H1 (cell line): ENCODE results near the gene RNF126. TPM values are rescaled to one million over a fixed set of nuclear protein-coding genes. Genes with fewer than 3 reads are reported as not detected.

Source experiments
- CTCF ChIA-PET: fragments of 300-600 bp; sonication (Branson Sonifier 250); formaldehyde crosslinking; loops from one replicate; lab custom pipeline; 2021; ENCODE audit not compliant: partially characterized antibody; lab: Charles Lee
- POLR2A ChIA-PET: fragments of 300-600 bp; sonication (Branson Sonifier 250); formaldehyde crosslinking; loops from one replicate; lab custom pipeline; 2021; ENCODE audit warnings: inconsistent platforms; ENCODE audit not compliant: partially characterized antibody; lab: Charles Lee
- DNase-seq, 2 experiments: peaks; one replicate each; pipeline versions ENCODE4 v3.0.0 to v3.0.0-alpha.2; 2010 to 2022; ENCODE audit warnings: low spot score in 2 of 2, low read depth in 1 of 2, mixed read lengths in 1 of 2
- FAIRE-seq: peaks from 2 replicates; lab custom pipeline; 2011; peaks lifted over from hg19 to GRCh38; lab: Jason Lieb, UNC
- H2AFZ ChIP-seq: 2 replicates; pipeline ENCODE4 v1.8.1; 2012; ENCODE audit warnings: low read length, inconsistent platforms
- H2AK5ac ChIP-seq: 2 replicates; pipeline ENCODE4 v1.6.1; 2013; ENCODE audit warnings: low read depth, low read length
- H2BK120ac ChIP-seq: replicated peaks from 2 replicates; pipeline ENCODE3; 2013; ENCODE audit warnings: low read depth, low read length, inconsistent platforms
- H2BK12ac ChIP-seq: 2 replicates; pipeline ENCODE4 v1.6.1; 2013; ENCODE audit warnings: low read depth, low read length
- H2BK15ac ChIP-seq: 2 replicates; pipeline ENCODE4 v1.6.1; 2013; ENCODE audit warnings: low read length
- H2BK20ac ChIP-seq: 2 replicates; pipeline ENCODE4 v1.6.1; 2013; ENCODE audit warnings: low read length
- H2BK5ac ChIP-seq: 2 replicates; pipeline ENCODE4 v1.6.1; 2013; ENCODE audit warnings: low read depth, low read length
- H3K14ac ChIP-seq: 2 replicates; pipeline ENCODE4 v1.6.1; 2013; ENCODE audit warnings: inconsistent platforms; ENCODE audit not compliant: insufficient read length
- H3K18ac ChIP-seq: 2 replicates; pipeline ENCODE4 v1.6.1; 2013; ENCODE audit warnings: low read length; ENCODE audit errors: extremely low read depth
- H3K23ac ChIP-seq: 2 replicates; pipeline ENCODE4 v1.6.1; 2013; ENCODE audit warnings: inconsistent platforms; ENCODE audit not compliant: insufficient read length
- H3K23me2 ChIP-seq: 2 replicates; pipeline ENCODE4 v1.6.1; 2013; ENCODE audit warnings: low read depth, low read length
- H3K27ac ChIP-seq: 2 replicates; pipeline ENCODE4 v1.6.1; 2011; ENCODE audit warnings: low read depth, low read length, inconsistent platforms
- H3K27me3 ChIP-seq, 4 experiments: replicated peaks in 1 of 4; 1 replicate in 1 of 4; 2 replicates in 3 of 4; pipeline versions ENCODE4 v1.6.1 to v1.8.1; 2011 to 2013; ENCODE audit warnings: low read length in 3 of 4, mild to moderate bottlenecking in 3 of 4, inconsistent platforms in 2 of 4, mixed read lengths in 2 of 4, moderate library complexity in 1 of 4; ENCODE audit not compliant: control insufficient read depth in 3 of 4, insufficient read depth in 3 of 4; ENCODE audit errors: extremely low read depth in 1 of 4
- H3K36me3 ChIP-seq, 4 experiments: 2 replicates each; pipeline versions ENCODE4 v1.6.1 to v1.8.1; 2011 to 2013; ENCODE audit warnings: mild to moderate bottlenecking in 4 of 4, low read length in 3 of 4, moderate library complexity in 2 of 4, control low read depth in 1 of 4, inconsistent platforms in 1 of 4; ENCODE audit not compliant: insufficient read depth in 4 of 4, control insufficient read depth in 2 of 4
- H3K4ac ChIP-seq: replicated peaks from 2 replicates; pipeline ENCODE3; 2013; ENCODE audit warnings: low read length, low read depth, mixed read lengths, inconsistent platforms; ENCODE audit not compliant: insufficient read length
- H3K4me1 ChIP-seq, 4 experiments: replicated peaks in 1 of 4; 1 replicate in 1 of 4; 2 replicates in 3 of 4; pipeline versions ENCODE4 v1.6.1 to v1.8.1; 2011 to 2013; ENCODE audit warnings: low read length in 3 of 4, inconsistent platforms in 2 of 4, mixed read lengths in 1 of 4; ENCODE audit not compliant: insufficient read depth in 4 of 4, control insufficient read depth in 3 of 4
- H3K4me2 ChIP-seq, 2 experiments: 2 replicates each; pipeline versions ENCODE4 v1.6.1 to v1.8.1; 2011 to 2013; ENCODE audit warnings: low read depth in 2 of 2, low read length in 2 of 2, control low read depth in 1 of 2, inconsistent platforms in 1 of 2, mild to moderate bottlenecking in 1 of 2; ENCODE audit not compliant: insufficient read depth in 1 of 2
- H3K4me3 ChIP-seq, 4 experiments: fragments of 200-600, 300-600 bp in 1 of 4; sonication (generic), shearing (Covaris generic), sonication (Bioruptor Twin) in 1 of 4; 2 replicates each; pipeline versions ENCODE4 v1.5.1 to v1.8.1; 2011 to 2016; ENCODE audit warnings: low read length in 4 of 4, low read depth in 3 of 4, control low read depth in 2 of 4, inconsistent platforms in 2 of 4, mild to moderate bottlenecking in 2 of 4, mixed read lengths in 1 of 4, moderate library complexity in 1 of 4; ENCODE audit not compliant: insufficient read depth in 2 of 4; ENCODE audit errors: extremely low read depth in 1 of 4
- H3K56ac ChIP-seq: replicated peaks from 2 replicates; pipeline ENCODE3; 2013; ENCODE audit warnings: low read depth, mild to moderate bottlenecking, mixed read lengths, low read length, inconsistent platforms; ENCODE audit not compliant: insufficient read length
- H3K79me1 ChIP-seq: 2 replicates; pipeline ENCODE4 v1.6.1; 2013; ENCODE audit warnings: low read depth, low read length, control low read depth
- H3K79me2 ChIP-seq, 2 experiments: 2 replicates each; pipeline versions ENCODE4 v1.6.1 to v1.8.1; 2012 to 2013; ENCODE audit warnings: low read length in 2 of 2, mild to moderate bottlenecking in 2 of 2, inconsistent platforms in 1 of 2; ENCODE audit not compliant: insufficient read depth in 2 of 2, control insufficient read depth in 1 of 2
- H3K9ac ChIP-seq, 4 experiments: replicated peaks in 1 of 4; 1 replicate in 1 of 4; 2 replicates in 3 of 4; pipeline versions ENCODE4 v1.6.1 to v1.8.1; 2011 to 2013; ENCODE audit warnings: low read depth in 3 of 4, low read length in 3 of 4, control low read depth in 2 of 4, mild to moderate bottlenecking in 2 of 4, moderate library complexity in 2 of 4, inconsistent platforms in 1 of 4; ENCODE audit errors: extremely low read depth in 1 of 4
- H3K9me3 ChIP-seq, 2 experiments: 2 replicates each; pipeline versions ENCODE4 v1.6.1 to v1.8.1; 2012 to 2013; ENCODE audit warnings: mild to moderate bottlenecking in 2 of 2, moderate library complexity in 2 of 2, control low read depth in 1 of 2, inconsistent platforms in 1 of 2, low read depth in 1 of 2, low read length in 1 of 2, mixed read lengths in 1 of 2; ENCODE audit not compliant: insufficient read depth in 2 of 2
- H4K20me1 ChIP-seq, 2 experiments: replicated peaks in 1 of 2; 2 replicates each; pipeline versions ENCODE3 to v1.8.1; 2011 to 2013; ENCODE audit warnings: inconsistent platforms in 2 of 2, low read length in 2 of 2, mild to moderate bottlenecking in 1 of 2; ENCODE audit not compliant: insufficient read depth in 2 of 2, control insufficient read depth in 1 of 2
- H4K5ac ChIP-seq: 2 replicates; pipeline ENCODE4 v1.6.1; 2013; ENCODE audit warnings: low read length, low read depth, mixed read lengths, inconsistent platforms; ENCODE audit not compliant: insufficient read length
- H4K8ac ChIP-seq: 2 replicates; pipeline ENCODE4 v1.8.0; 2013; ENCODE audit warnings: mild to moderate bottlenecking, moderate library complexity, low read length, inconsistent platforms; ENCODE audit not compliant: insufficient read depth; ENCODE audit errors: extremely low read depth
- H4K91ac ChIP-seq: replicated peaks from 2 replicates; pipeline ENCODE3; 2013; ENCODE audit warnings: low read length, mixed read lengths, inconsistent platforms; ENCODE audit not compliant: insufficient read length
- ATF3 ChIP-seq: IDR thresholded peaks from 2 replicates; pipeline ENCODE4 v1.6.1; 2011; ENCODE audit warnings: low read depth, mild to moderate bottlenecking, low read length; ENCODE audit not compliant: insufficient read depth
- BACH1 ChIP-seq: IDR thresholded peaks from 2 replicates; pipeline ENCODE4 v1.6.1; 2012; ENCODE audit warnings: low read length, improper control_type of control experiment
- BCL11A ChIP-seq, 2 experiments: IDR thresholded peaks; one replicate each; pipeline ENCODE4 v1.6.1; 2011; ENCODE audit warnings: low read depth in 2 of 2, low read length in 2 of 2, mild to moderate bottlenecking in 2 of 2
- CBX8 ChIP-seq: fragments of 300-800, 300-1000 bp; sonication (generic); IDR thresholded peaks from 2 replicates; pipeline ENCODE4 v1.7.1; 2016; ENCODE audit warnings: low read depth, low read length, borderline replicate concordance
- CTBP2 ChIP-seq: IDR thresholded peaks from 2 replicates; pipeline ENCODE4 v1.7.0; 2011; ENCODE audit warnings: borderline replicate concordance, mild to moderate bottlenecking, moderate library complexity, mixed read lengths, low read length; ENCODE audit not compliant: insufficient read depth, insufficient read length
- JUND ChIP-seq: IDR thresholded peaks from 2 replicates; pipeline ENCODE4 v1.6.1; 2011; ENCODE audit warnings: mild to moderate bottlenecking, improper control_type of control experiment, low read length
- NANOG ChIP-seq: IDR thresholded peaks from 2 replicates; pipeline ENCODE4 v1.6.1; 2011; ENCODE audit warnings: low read length, low read depth, mild to moderate bottlenecking, inconsistent platforms; ENCODE audit not compliant: insufficient read depth, poor library complexity, severe bottlenecking
- SIN3A ChIP-seq, 2 experiments: IDR thresholded peaks in 1 of 2; conservative IDR thresholded peaks in 1 of 2; 2 replicates each; pipeline ENCODE4 v1.6.1; 2011 to 2012; ENCODE audit warnings: low read length in 2 of 2, improper control_type of control experiment in 1 of 2, low read depth in 1 of 2, mild to moderate bottlenecking in 1 of 2
- SIX5 ChIP-seq: IDR thresholded peaks from 2 replicates; pipeline ENCODE4 v1.6.1; 2011; ENCODE audit warnings: mild to moderate bottlenecking, low read depth, low read length
- TAF1 ChIP-seq: IDR thresholded peaks from 2 replicates; pipeline ENCODE4 v1.6.1; 2011; ENCODE audit warnings: mild to moderate bottlenecking, low read depth, low read length
- WGBS, 2 experiments: shearing (Covaris generic) in 1 of 2; methylation state at CpG; one replicate each; pipeline versions ENCODE4 v1.1.6 to v1.1.7; 2013 to 2015; ENCODE audit warnings: low lambda C conversion rate in 2 of 2, mixed read lengths in 2 of 2, inconsistent platforms in 1 of 2, low coverage in 1 of 2, missing lambda C conversion rate in 1 of 2; ENCODE audit not compliant: insufficient replicate concordance in 2 of 2, insufficient coverage in 1 of 2, insufficient read length in 1 of 2; ENCODE audit errors: extremely low coverage in 1 of 2, missing lambda C conversion rate in 1 of 2; 5-methylcytosine and 5-hydroxymethylcytosine counted together
- polyA plus RNA-seq, 7 experiments: library from polyadenylated mRNA; depleted of rRNA in 3 of 7; stranded (reverse) in 5 of 7; unstranded in 2 of 7; fragments of >200 nt in 5 of 7; fragments of 200-250 nt in 2 of 7; gene quantifications; 1 replicate in 5 of 7; 2 replicates in 1 of 7; 4 replicates in 1 of 7; pipeline versions ENCODE4 v1.2.1 to v1.2.3, GENCODE V29; 2011 to 2013; ENCODE audit warnings: missing spikeins in 2 of 7, mixed read lengths in 2 of 7
- total RNA-seq: library from RNA; stranded (reverse); fragmentation: NEBNext Ultra II Directional; extraction: Animal tissue kit (Norgen Biotek cat#: 25700); gene quantifications from 2 replicates; pipeline ENCODE4 v1.2.1, GENCODE V29; 2021

Gene RNF126
- total and polyA plus RNA-seq, 2 of the 8 experiments (the other 6 are each of a cell fraction or from before 2014, with no cell fraction given) = 21.8 to 68.0 TPM

- CTCF ChIA-PET = no interaction called here
- 82% methylated on average over 16 of the region's 17 CpGs; no CpG with 5 or more reads in 1 of the 2 experiments for WGBS, 2 experiments
- H3K4me1 ChIP-seq = no peaks in the 10 kb centered on the region
These were observed 23.7 kb upstream of the RNF126 start for GRCh38 chr19:686589-687297.

More at GRCh38 chr19:686589-687297, 23.7 kb upstream of the RNF126 start:
- Histone ChIP-seq H3K4me2 (no peak overlapping the region), H2AFZ (no peak overlapping the region), H3K18ac (no peak overlapping the region), H3K23ac (no peak overlapping the region), H3K9me3 (no peaks in the 10 kb centered on the region; a peak in 1 of 4 replicates), H3K27me3 (0 out of 7 replicates have a peak, but pooled peaks cover 0 to 2% (median 0%) of the 10 kb centered on the region in 4 experiments), H3K79me2 (no peaks in the 10 kb centered on the region), H4K5ac (no peak overlapping the region), H2BK20ac (no peak overlapping the region), H2BK15ac (no peak overlapping the region), H3K4ac (no peak overlapping the region), H3K4me3 (no peak overlapping the region), H3K27ac (no peak overlapping the region), H3K23me2 (no peaks in the 10 kb centered on the region), H4K20me1 (peaks cover 0 to 1% of the 10 kb centered on the region in 2 experiments), H3K79me1 (no peaks in the 10 kb centered on the region), H2BK12ac (no peak overlapping the region), H4K8ac (peak overlapping the region; percentile 71), H2AK5ac (0 out of 2 replicates have a peak overlapping the region, but pooled peaks have one; percentile 53), H3K36me3 (no peaks in the 10 kb centered on the region), H2BK120ac (no peak overlapping the region), H4K91ac (no peak overlapping the region), H3K9ac (no peak overlapping the region), H3K56ac (no peak overlapping the region), H3K14ac (no peak overlapping the region), H2BK5ac (no peak overlapping the region)
- DNase-seq (no peak), FAIRE-seq (no peak)
- POLR2A ChIA-PET = interaction anchor here (1.2 to 1.7 kb wide), 3 partner anchors 8 to 19 kb away, joined by 3 to 4 read pairs (median 3); no protein-coding TSS in a partner anchor
- TF ChIP-seq CTBP2 (no peak), NANOG (no peak), BACH1 (no peak), SIN3A (conservative IDR thresholded peaks at IDR 0.05 in 1 of 2, IDR thresholded peaks at IDR 0.05 in 1 of 2; ENCODE audit: low read depth in 1 of 2, low read length in 2 of 2) (no peak), JUND (no peak), SIX5 (no peak), ATF3 (no peak), TAF1 (no peak), CBX8 (no peak), BCL11A (IDR thresholded peaks at IDR 0.05; ENCODE audit: low read depth in 2 of 2, low read length in 2 of 2) (no peak)
